Testis (tissue), 3 donors: ENCODE results near the gene SLC46A1. TPM values are rescaled to one million over a fixed set of nuclear protein-coding genes. Genes with fewer than 3 reads are reported as not detected.

Experiments
- DNase-seq: peaks from one replicate; pipeline ENCODE4 v3.0.0-alpha.2; 2019
- H3K27ac ChIP-seq, 2 donors: fragments of 200-600 bp; sonication (generic); one replicate each; pipeline ENCODE4 v1.5.1; 2019
- H3K27me3 ChIP-seq: fragments of 200-600 bp; sonication (generic); one replicate; pipeline ENCODE4 v1.5.1; 2019
- H3K36me3 ChIP-seq: fragments of 200-600 bp; sonication (generic); one replicate; pipeline ENCODE4 v1.5.1; 2017; ENCODE audit warnings: low read depth; ENCODE audit errors: missing control alignments
- H3K4me1 ChIP-seq: fragments of 200-600 bp; sonication (generic); one replicate; pipeline ENCODE4 v1.5.1; 2019
- H3K4me3 ChIP-seq, 2 donors: fragments of 200-600 bp; sonication (generic); one replicate each; pipeline ENCODE4 v1.5.1; 2017 to 2019
- H3K9me3 ChIP-seq: fragments of 200-600 bp; sonication (generic); one replicate; pipeline ENCODE4 v1.5.1; 2017
- CTCF ChIP-seq, 3 experiments: fragments of 450-650 bp in 2 of 3; fragments of 200-600 bp in 1 of 3; sonication (generic) in 1 of 3; IDR thresholded peaks; one replicate each; pipeline ENCODE4 v1.5.1; 2016 to 2019; ENCODE audit warnings: antibody characterized with exemption in 3 of 3, mild to moderate bottlenecking in 2 of 3, moderate library complexity in 1 of 3
- POLR2A ChIP-seq: fragments of 450-650 bp; IDR thresholded peaks from one replicate; pipeline ENCODE4 v1.6.1; 2017; ENCODE audit warnings: antibody characterized with exemption, mild to moderate bottlenecking, moderate library complexity
- WGBS, 2 donors: methylation state at CpG; one replicate each; pipeline ENCODE4 v1.1.5; 2018; 5-methylcytosine and 5-hydroxymethylcytosine counted together
- intact Hi-C: fragments of 100-400 bp; cut with DNase I; formaldehyde crosslinking; loops from one replicate; pipeline ENCODE4 v1.15.1; 2023; ENCODE audit warnings: low total_unique reads
- polyA plus RNA-seq: library from polyadenylated mRNA; stranded (reverse); fragments of 350-450 nt; fragmentation: Illumina TruSeq; extraction: RNeasy Lipid Tissue Mini Kit (QIAGEN cat#74804); gene quantifications from one replicate; pipeline ENCODE4 v1.2.3, GENCODE V29; 2014; ENCODE audit warnings: low read depth, low replicate concordance; ENCODE audit not compliant: insufficient read depth
- total RNA-seq, 2 donors: library from RNA; depleted of rRNA; stranded (reverse); fragments of >200 nt; gene quantifications; one replicate each; pipeline ENCODE4 v1.2.3, GENCODE V29; 2016

The SLC46A1 gene
- total and polyA plus RNA-seq, 3 donors from 2014 or later = 7.5 to 13.7 (median 13.5) TPM

GRCh38 chr17:28402224-28402630, 3.8 kb downstream of the SLC46A1 start:
- peaks cover 12% of the 10 kb centered on the region for H3K4me1 ChIP-seq
- DNase-seq = no peak
- no peaks in the 10 kb centered on the region for H3K27me3 ChIP-seq
- no peak overlapping the region for H3K4me3 ChIP-seq
- TF ChIP-seq CTCF (IDR thresholded peaks at IDR 0.05) = no peak
- TF ChIP-seq POLR2A = no peak
- intact Hi-C loops = no loop called here
- no peaks in the 10 kb centered on the region for H3K9me3 ChIP-seq
- WGBS, 2 donors = 49 to 51% methylated on average over 3 of the region's 3 CpGs
- H3K27ac ChIP-seq = no peak overlapping the region
- H3K36me3 ChIP-seq = no peaks in the 10 kb centered on the region

- Histone ChIP-seq H3K36me3 (no peaks in the 10 kb centered on the region), H3K27ac (no peak overlapping the region), H3K9me3 (no peaks in the 10 kb centered on the region), H3K4me1 (peaks cover 7% of the 10 kb centered on the region), H3K4me3 (no peak overlapping the region), H3K27me3 (no peaks in the 10 kb centered on the region)
- TF ChIP-seq CTCF (IDR thresholded peaks at IDR 0.05) (no peak), POLR2A (no peak)
- no peak for DNase-seq
- WGBS, 2 donors = 93 to 96% methylated on average over 4 of the region's 4 CpGs
- intact Hi-C loops = no loop called here
Measured at GRCh38 chr17:28399808-28400207, 6.2 kb downstream of the SLC46A1 start.

DNA sequence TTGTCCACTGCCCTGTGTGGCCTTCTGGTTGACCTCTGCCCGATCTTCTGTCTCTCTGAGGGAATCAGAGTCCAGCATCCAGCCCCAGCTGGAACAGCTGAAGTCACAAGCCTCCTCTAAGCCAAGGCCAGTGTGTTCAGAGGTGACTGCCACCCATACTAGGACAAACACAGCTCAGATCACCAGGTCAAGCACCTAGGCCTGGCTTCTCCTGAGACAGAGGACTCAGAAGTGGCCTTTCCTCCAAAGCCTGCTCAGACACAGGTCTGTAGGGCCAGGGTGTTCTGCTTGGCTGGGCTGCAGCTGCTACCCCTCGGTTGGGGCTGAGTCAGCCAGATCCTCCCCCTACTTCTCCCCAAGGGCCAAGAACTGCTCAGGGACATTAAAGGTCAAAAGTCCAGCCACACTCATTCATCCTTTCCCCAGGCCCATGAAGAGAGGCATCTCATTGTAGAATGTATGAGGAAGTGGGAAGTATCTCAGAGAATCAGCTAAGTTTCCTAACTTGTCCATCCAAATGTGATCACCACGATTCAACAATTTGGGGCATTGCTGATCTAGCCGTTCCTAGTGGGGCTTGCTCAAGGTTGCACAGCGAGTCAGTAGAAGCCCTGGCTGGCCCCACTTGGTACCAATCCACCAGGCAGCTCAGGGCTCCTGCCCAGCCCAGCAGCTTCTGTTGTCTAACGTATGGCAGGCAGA, 7.6 kb downstream of the SLC46A1 start:
- Histone ChIP-seq H3K27ac (no peak overlapping the region), H3K4me3 (no peak overlapping the region), H3K9me3 (no peaks in the 10 kb centered on the region), H3K4me1 (no peaks in the 10 kb centered on the region), H3K27me3 (no peaks in the 10 kb centered on the region), H3K36me3 (no peaks in the 10 kb centered on the region)
- 53 to 56% methylated on average over 5 to 6 of the region's 6 CpGs for WGBS, 2 donors
- DNase-seq = no peak
- TF ChIP-seq POLR2A (no peak), CTCF (IDR thresholded peaks at IDR 0.05) (no peak)
- intact Hi-C loops = no loop called here

DNA sequence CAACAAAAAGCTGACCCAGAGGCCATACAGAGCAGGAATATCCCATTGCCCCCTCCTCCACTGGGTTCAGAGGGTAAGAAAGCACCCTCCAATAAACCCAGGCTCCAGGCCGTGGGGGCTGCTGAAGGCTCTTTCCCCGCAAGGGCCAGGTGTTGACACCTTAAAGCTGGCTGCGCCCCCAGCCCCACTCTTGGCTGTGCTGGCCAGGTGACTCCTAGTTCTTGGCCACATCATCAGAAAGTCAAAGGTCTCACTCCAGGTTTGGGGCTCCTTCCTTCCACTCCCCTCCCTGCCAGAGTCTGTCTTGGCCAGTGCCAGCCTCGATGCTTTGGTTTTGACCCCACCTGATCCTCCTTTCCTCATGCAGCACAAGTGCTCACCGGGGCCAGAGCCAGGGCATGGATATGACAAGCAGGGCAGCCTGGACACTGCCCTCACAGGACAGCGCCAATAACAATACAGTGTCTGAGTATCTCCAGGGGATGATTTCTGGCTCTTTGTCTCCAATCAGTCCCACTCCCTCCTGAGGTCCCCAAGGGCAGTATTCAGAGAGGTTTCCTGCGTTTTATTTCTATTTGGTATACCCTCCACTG, 8.2 kb downstream of the SLC46A1 start:
- no peak overlapping the region for H3K4me3 ChIP-seq
- DNase-seq = no peak
- no peaks in the 10 kb centered on the region for H3K4me1 ChIP-seq
- no peaks in the 10 kb centered on the region for H3K36me3 ChIP-seq
- intact Hi-C loops = no loop called here
- H3K27me3 ChIP-seq = no peaks in the 10 kb centered on the region
- TF ChIP-seq POLR2A (no peak), CTCF (IDR thresholded peaks at IDR 0.05) (no peak)
- H3K27ac ChIP-seq = no peak overlapping the region
- no peaks in the 10 kb centered on the region for H3K9me3 ChIP-seq
- 65 to 74% methylated on average over 4 to 7 of the region's 7 CpGs for WGBS, 2 donors

- Histone ChIP-seq H3K4me3 (no peak overlapping the region), H3K4me1 (no peaks in the 10 kb centered on the region), H3K27ac (no peak overlapping the region), H3K9me3 (no peaks in the 10 kb centered on the region), H3K36me3 (no peaks in the 10 kb centered on the region), H3K27me3 (no peaks in the 10 kb centered on the region)
- no peak for DNase-seq
- 96 to 97% methylated on average over 3 of the region's 3 CpGs for WGBS, 2 donors
- intact Hi-C loops = no loop called here
- TF ChIP-seq CTCF (IDR thresholded peaks at IDR 0.05) = no peak
- no peak for TF ChIP-seq POLR2A
Measured at GRCh38 chr17:28397275-28397674, 8.7 kb downstream of the SLC46A1 start.
